HEK293T (cell line): ENCODE results near the gene CSTB.

Experiments
- BHLHE40 ChIP-seq: fragments of 450-650 bp; IDR thresholded peaks from 2 replicates; pipeline ENCODE4 v1.6.1; 2016; ENCODE audit warnings: mild to moderate bottlenecking, moderate library complexity, borderline replicate concordance
- CTBP1 ChIP-seq: fragments of 450-650 bp; IDR thresholded peaks from 2 replicates; pipeline ENCODE4 v1.6.1; 2016; ENCODE audit warnings: borderline replicate concordance
- ELF4 ChIP-seq: fragments of 450-650 bp; IDR thresholded peaks from 2 replicates; pipeline ENCODE4 v1.6.1; 2017; ENCODE audit warnings: antibody characterized with exemption
- FOXK2 ChIP-seq: fragments of 450-650 bp; IDR thresholded peaks from 2 replicates; pipeline ENCODE4 v1.6.1; 2016; ENCODE audit warnings: mild to moderate bottlenecking
- FOXM1 ChIP-seq: fragments of 450-650 bp; IDR thresholded peaks from 2 replicates; pipeline ENCODE4 v1.6.1; 2017; ENCODE audit warnings: mild to moderate bottlenecking, borderline replicate concordance
- LEF1 ChIP-seq: fragments of 450-650 bp; IDR thresholded peaks from 2 replicates; pipeline ENCODE4 v1.6.1; 2017; ENCODE audit warnings: mild to moderate bottlenecking, borderline replicate concordance
- PKNOX1 ChIP-seq: fragments of 450-650 bp; IDR thresholded peaks from 2 replicates; pipeline ENCODE4 v1.6.1; 2016
- SP1 ChIP-seq: fragments of 450-650 bp; IDR thresholded peaks from 2 replicates; pipeline ENCODE4 v1.6.1; 2017
- SUZ12 ChIP-seq: fragments of 450-650 bp; IDR thresholded peaks from 2 replicates; pipeline ENCODE4 v1.6.1; 2016; ENCODE audit warnings: mild to moderate bottlenecking
- TARDBP ChIP-seq: fragments of 450-650 bp; IDR thresholded peaks from 2 replicates; pipeline ENCODE4 v1.6.1; 2016
- ZNF384 ChIP-seq: fragments of 450-650 bp; IDR thresholded peaks from 2 replicates; pipeline ENCODE4 v1.6.1; 2016

GRCh38 chr21:43774163-43774562 is 1.9 kb downstream of the CSTB start:
- TF ChIP-seq FOXM1 (no peak), ZNF384 (no peak), FOXK2 (no peak), LEF1 (no peak), CTBP1 (no peak), TARDBP (no peak), SP1 (no peak), ELF4 (no peak), BHLHE40 (no peak), PKNOX1 (no peak), SUZ12 (no peak)
